RPMI7951 (cell line): ENCODE measurements around the gene AHDC1. TPM values are rescaled to one million over a fixed set of nuclear protein-coding genes. Genes with fewer than 3 reads are reported as not detected.
"Not testable (repeated sequence)": the region's sequence is repeated elsewhere in the genome, so short reads cannot be mapped to it uniquely, and the experiment has no call there.

Experiments
- DNase-seq: peaks from one replicate; pipeline ENCODE4 v3.0.0-alpha.2; 2012; ENCODE audit warnings: low read depth
- total RNA-seq: library from RNA; depleted of rRNA; stranded (reverse); fragments of >200 nt; shearing (Covaris generic); gene quantifications from 2 replicates; pipeline ENCODE4 v1.2.3, GENCODE V29; 2014

AHDC1 gene
- total RNA-seq, 1 experiment from 2014 or later: 7.1 TPM

DNA sequence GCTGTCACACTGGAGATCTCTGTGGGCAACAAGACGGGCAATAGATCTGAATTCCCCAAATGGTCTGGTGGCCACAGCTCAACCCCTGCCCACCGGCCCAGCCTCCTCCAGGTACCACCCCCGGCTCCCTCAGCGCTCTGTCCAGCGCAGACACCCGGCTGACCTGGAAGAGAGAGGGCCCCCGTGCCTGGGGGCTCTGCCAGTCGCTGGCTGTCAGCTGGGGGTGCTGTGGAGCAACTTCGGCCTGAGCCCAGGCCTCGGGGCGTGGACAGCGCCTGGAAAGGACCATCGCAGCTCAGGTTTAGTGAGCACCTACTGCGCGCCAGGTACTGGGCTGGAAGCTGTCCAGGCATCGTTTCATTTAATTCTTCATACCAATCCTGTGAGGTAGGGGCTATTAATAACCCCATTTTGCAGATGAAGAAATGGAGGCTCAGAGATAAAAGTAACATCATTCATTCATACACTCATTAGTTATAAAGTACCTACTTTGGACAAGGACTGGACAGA lies 51.0 kb downstream of the AHDC1 start:
- DNase-seq: no peak

DNA sequence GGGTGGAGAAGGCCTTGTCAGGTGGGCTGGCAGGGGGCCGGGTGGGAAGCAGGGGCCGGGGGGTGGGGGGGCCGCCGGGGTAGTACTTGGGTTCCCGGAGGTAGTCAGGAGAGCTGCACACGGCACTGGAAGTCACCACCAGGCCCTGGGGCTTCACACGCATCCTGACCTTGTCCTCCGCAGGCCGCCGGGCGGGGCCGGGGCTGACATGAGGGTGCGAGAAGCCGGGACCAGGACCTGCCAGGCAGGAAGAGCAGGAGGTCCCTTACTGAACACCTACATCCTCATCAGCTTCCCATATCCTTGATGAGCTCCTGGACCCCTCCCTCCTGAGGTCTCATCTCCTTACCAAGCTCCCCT lies 52.0 kb downstream of the AHDC1 start:
- DNase-seq: no peak

DNA sequence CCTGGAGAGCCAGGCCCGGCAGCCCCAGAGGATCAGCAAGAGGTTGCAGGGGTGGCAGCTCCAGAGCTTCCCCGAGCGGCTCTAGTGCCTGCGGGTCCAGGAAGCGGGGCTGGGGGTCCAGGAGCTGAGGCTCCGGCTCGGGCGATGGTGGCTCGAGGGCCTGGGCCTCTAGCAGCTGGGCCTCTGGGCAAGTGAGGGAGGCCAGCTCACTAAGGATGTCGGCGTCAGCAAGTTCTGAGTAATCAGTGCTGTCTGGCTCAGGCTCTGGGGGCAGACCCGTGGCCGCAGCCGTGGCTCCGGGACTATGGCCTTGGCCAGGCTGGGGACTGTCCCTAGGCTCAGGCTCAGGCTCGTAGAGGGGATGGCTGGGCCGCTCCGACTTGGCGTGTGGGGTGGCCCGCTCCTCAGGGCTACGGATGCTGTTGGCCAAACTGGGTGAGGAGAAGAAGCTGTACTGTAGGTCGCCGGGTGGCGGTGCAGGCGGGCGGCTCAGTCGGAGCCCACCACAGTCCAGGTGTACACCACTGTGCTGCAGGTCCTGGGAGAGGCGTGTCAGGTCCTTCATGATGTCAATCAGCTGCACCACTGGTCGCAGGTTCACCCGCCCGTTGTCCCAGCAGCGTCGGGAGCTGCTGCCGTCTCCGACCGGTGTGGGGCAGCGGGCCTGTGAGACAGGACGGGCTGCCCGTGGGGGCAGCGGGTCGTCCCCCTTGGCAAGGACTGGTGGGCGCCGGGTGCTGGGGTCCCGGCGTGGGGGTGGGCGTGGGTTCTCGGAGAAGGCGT lies 52.6 kb downstream of the AHDC1 start:
- DNase-seq: no peak

DNA sequence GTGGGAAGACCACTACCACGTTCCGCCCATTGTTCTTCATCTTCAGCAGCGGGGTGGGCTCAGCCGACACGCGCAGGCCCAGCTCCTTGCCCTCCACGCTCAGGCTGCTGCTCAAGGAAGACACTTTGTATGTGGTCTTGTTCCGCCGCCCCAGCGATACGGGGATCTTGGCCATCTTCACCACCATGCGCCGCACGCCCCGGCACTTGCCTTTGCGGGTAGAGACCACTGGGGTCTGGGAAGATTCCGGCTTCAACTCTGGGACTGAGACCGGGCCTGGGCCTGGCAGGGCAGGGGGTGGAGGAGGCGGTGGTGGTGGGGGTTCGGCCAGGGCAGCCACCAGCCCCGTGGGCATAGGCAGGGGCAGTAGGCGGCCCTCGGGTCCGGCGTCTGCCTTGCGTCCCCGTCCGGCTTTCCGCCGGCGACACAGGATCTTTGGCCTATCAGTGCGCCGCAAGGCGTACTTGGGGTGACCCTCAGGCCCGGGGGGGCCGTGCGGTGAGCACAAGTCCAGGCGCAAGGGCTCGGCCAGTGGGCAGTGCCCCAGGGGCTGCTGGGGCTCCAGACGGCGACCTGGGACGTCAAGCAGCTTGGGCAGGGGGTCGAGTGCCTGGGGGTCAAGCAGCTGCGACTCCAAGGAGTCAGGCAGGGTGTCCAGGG lies 53.3 kb downstream of the AHDC1 start:
- no peak for DNase-seq

DNA sequence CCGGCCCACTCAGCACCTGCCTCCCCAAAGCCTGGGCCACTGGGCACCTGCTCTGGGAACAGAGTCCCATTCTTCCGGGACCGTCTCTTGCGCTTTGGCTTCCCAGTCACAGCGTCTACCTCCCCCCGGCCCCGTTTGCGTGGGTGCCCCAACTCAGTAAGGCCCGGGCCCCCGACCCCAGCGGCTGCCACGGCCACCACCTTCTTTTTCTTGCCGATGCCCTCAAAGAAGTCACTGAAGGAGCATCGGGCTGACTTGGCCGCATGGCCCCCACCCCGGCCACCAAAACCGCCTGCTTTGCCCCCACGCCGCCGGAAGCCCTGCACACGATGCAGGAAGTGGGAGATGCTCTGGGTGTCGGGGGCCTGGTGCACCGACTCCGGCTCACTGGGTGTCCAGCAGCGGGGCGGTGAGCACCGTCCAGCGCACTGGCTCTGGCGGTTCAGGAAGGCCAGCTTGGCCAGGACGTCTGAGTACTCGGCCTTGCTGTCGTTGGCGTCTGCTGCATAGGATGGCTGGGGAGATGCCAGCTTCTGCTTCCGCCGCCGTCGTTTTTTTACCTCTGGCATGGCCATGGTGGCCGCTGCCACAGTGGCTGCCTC lies 54.0 kb downstream of the AHDC1 start:
- DNase-seq: no peak

DNA sequence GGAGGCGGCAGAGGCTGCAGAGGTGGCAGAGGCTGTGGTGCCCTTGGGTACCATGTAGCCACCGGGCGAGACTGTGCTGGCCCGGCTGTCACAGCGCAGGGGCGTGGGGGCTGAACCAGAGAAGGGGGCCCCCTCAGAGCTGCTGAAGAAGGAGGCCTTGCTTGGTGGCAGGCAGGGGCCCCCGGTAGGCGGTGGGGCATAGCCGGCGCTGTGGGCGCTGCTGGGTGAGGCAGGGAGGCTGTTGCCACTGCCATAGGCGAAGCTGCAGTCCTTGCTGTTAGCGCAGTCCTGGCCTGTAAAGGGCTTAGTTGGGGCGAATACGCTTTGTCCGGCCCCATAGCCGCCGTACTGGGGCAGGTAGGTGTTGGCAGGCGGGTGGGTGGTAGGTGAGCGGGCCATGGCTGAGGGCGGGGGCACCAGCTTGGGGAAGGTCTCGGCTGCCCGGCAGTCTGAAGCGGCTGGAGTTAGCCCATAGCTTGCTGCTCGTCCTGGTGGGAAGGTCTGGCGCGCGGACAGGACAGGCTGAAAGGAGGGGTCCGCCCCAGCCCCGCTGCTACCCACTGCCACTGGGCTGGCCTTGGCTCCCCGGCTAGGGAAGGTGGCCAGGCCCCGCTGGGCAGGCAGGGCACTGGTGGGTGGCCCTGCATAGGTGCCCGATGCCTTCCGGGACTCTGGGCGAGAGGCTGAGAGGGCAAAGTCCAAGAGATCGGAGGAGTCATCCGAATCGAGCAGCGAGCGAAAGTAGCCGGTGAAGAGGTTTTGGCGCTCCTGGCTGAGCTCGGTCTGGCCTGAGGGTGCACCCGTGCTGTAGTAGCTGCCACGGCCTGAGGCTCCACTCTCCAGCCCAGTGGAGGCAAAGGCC lies 54.9 kb downstream of the AHDC1 start:
- DNase-seq: no peak

DNA sequence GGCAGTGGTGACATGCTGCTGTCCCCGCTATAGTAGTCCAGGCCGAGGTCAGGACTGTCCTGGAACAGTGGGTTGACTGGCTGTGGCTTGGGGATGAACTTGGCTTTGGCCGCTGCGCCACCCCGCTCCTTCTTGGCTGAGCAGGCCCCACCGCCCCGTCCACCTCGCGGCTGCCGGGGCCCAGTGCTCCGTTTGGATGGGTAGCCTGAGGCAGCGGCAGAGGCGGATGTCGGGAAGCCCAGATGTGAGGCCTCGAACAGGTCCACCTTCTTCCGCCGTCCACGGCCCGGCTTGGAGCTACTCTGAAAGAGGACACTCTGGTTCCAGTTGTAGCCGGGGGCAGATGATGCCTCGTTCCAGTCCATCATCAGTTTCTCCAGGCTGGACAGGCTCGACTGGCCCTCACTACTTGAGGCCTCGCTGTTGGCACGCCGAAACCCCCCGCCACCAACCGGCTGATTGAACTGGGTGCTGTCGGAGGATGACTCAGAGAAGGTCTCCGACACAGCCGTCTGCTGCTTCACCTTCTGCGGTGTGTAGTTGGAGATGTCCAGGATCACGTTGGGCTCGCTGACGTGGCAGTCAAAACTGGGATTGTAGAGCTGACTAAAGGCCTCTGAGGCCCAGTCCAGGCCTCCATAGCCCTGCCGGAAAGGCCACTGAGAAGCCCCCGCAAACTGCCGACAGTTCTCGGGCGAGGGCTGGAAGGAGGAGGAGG lies 55.6 kb downstream of the AHDC1 start:
- DNase-seq: no peak

DNA sequence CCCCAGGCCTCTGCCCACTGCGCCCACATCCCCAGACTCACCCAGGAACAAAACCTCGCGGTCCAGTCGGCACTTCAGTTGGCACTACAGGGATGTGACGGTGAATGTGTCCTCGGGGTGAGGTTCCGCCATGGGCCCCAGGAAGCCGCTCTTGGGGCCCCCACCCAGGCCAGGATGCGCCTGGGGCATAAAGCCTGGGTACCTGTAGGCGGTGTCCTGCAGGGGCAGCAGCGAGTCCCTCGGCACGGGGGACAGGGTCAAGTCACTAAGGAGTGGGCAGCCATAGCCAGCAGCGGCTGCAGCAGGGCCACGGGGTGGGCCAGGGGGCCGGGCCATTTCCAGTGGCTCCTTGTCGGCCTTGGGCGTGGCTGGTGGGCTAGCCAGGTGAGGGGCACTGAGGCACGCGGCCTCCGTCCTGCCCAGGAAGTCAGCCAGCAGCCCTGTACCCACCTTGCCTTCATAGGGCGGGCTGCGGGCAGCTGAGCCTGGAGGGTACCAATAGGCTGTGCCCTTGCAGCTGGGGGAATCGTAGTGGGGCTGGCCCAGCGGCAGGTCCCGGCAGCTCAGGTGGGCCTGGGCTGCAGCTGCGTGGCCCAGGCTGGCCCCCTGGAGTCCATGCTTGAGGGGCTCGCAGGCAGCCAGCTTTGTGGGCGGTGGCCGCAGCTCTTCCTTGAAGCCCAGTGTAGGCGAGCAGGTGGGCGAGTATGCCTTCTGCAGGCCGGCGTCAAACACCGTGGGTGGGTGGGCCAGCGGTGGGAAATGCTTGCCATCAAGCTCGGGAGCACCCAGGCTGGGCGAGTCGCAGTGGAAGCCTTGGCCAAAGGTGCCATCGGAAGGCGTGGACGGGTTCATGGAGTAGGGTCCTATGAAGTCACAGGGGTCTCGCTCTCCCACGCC lies 56.5 kb downstream of the AHDC1 start:
- no peak for DNase-seq

DNA sequence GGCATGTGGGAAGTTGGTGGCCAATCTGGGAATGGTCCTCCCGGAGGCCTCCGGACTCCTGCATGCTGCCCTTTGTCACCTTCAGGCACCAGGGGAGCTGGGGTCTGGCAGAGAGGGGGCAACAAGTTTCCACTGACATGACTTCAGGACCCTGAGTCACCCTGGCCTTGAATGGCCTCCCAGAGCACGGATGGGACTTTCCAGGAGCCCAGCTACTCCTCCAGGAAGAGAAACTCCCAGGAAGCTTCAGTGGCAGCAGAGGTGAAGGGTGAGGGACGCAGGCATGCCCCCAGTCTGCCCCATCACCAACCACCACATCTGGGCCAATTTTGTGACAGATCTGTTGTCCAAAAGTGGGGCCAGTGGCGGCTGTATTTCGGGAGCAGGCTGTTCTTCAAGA lies 58.1 kb downstream of the AHDC1 start:
- peak; percentile 71 for DNase-seq

DNA sequence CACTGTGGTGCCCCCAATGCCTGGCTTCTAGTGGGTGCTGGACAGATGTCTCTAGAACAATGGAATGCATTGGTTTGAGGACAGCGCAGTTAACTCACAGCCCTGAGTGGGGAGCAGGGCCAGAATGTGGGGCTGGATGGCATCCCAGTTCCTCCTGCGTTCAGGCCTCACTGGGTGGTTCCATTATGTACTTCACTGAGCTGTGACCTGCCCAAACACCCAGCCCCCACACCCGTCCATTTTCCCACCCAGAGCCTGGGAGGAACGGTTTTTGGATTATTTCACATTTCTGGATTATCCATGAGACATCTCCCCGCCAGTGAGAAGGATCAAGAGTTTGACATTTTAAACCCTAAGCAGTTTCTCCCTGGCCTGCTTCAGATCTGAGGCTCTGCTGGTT lies 58.7 kb downstream of the AHDC1 start:
- peak; percentile 69 for DNase-seq

DNA sequence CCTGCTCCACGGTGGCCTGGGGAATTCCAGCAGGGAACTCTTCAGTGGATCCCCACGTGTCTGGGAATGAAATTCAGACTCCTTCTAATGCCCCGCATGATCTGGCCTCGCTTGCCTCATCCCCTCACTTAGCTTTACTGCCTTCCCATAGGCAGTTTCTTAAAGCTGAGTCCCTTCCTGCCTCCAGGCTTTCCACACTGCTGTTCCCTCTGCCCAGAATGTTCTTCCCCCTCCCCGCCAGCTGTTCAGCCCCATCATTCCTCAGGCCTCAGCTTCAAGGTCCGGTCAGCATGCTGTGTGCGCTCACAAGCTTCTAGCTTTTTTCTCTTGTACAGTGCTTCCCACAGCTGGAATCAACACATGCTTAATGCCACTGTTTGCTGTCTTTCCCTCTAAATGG lies 59.1 kb downstream of the AHDC1 start:
- DNase-seq: peak; percentile 41

DNA sequence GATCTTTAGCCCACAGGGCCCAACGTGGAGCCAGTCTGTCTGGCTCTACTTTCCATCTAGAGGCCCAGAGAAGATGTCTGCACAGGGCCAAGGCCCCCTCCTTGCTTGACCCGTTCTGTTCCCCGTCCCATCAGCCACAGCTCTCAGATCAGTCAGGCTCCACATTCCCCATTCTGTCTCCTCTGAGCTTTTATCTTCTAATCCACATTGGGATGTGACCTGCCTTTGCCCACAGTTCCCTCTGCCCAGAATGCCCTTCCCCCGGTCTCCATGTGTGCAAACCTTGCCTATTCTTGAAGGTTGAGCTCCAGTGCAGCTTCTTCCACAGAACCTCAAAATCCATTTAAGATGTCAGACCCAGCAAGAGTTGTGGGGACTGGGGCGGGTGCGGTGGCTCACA lies 60.7 kb downstream of the AHDC1 start:
- no peak for DNase-seq

DNA sequence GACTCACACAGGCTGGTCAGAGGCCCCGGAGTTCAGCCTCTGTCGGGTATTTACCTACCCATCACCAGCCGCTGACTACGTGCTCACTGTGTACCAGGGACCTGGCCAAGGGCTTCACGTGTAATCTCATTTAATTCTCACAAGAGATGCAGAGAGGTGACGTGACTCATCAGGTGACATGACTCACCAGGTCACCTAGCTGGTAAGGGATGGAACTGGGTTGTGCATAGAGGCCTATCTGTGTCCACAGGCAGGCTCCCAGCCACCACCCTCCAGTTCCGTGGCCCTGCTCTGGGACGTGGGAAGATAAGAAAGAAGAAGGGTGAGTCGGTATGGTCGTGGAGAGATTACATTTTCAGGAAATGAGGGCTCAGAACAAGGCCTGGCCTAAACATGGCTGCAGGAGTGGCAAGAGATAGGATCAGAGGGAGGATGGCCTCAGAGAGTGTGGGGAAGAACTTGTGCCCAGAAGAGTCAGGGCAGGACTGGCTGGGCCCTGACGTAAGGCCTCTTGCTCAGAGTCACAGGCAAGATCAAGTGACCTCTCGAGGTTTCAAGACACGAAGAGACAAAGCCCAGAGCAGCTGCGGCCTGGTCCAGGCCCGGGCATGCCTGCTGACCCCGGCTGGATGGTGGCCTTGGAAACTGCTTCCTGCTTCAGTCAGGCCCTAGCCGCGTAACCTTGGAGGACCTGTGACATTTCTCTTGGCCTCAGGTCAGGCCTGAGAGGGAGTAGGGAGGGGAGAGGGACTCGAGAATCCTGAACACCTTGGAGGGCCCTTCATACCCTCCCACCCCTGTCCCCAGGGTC lies 61.3 kb downstream of the AHDC1 start:
- peak; percentile 73 for DNase-seq

DNA sequence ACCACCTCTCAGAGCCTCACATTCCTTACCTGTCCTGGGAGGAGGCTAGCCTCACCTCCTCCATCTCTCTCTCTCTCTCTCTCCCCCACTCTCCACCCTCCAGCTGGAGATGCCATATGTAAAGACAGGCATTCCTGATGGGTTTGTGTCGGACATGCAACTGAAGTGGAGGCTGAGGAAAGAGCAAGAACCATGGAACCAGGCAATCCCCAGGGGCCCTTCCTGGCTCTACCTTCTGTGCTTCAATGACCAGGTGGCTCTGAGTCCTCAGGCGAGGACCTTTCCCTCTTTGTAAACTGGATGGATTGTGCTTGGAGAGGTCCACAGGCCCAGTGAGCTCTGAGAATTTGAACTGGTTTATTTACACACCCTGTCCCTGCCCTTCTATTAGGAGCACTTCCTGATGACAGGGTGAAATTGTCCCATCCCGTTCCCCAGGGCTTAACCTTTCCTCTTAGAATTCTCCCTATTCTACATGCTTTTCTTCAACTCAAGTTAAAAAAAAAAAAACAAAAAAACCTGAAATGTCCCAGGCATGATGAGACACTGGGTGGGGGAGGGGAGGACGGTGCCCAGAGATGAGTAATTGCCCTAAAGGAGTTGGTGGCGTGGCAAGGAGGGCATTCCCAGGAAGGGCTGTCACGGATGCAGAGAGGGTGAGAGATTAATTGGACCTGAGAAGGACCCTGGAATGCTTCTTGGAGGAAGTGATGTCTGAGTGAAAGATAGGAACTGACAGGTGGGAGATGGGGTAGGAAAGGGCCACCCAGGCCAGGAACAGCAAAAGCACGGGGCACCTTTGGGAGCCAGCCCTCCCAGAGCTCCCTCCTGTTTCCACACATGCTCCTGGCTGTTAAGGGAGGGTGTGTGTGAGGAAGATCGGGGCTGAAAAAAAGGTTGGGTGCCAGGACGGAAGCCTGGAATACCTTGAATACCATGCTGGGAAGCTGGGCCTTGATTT lies 63.8 kb downstream of the AHDC1 start:
- DNase-seq: peak; percentile 97

DNA sequence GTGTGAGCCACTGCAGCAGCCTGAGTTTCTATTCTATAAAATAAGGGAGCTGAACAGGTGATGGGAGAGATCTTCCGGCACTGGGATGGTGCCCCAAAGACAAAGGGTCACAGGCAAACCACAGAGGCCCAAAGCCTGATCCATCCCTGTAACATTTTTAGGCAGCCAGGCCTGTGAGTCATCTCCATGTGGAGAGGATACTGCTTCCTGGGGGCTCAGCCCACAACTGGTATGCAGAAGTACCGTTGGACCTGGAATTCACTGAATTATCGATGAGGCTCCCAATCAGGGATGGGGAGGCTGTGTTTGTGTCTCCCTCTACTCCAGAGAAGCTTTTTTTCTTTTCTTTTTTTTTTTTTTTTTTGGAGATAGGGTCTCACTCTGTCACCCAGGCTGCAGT lies 65.2 kb downstream of the AHDC1 start:
- peak; percentile 91 for DNase-seq

DNA sequence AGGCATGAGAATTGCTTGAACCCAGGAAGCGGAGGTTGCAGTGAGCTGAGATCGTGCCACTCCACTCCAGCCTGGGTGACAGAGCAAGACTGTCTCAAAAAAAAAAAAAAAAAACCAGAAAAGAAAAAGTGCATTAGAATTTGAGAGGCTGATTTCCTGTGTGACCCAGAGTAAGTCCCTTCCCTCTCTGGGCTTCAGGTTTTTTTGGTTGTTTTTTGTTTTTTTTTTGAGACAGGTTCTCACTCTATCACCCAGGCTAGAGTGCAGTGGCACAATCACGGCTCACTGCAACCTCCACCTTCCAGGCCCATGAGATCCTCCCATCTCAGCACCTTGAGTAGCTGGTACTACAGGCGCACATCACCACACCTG lies 65.7 kb downstream of the AHDC1 start:
- not testable (repeated sequence) for DNase-seq

DNA sequence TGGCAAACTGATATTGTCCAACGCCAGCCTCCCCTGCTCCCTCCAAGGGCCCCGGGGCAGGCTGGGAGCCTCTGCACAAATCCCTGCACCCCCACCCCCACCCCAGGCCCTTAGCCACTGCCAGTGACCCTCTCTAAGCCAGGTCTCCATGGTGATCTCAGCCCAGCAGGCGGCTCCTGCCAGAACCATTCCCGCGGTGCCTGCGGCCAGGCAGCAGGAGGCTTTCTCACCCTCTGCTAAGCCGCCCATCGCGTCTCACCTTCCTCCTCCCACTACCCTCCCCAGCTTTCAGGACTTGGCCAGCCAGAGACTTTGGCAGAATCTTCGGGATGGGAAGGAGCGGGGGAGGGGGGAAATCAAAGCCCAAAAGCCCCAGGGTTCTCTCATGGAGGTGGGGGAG lies 67.2 kb downstream of the AHDC1 start:
- peak; percentile 90 for DNase-seq

DNA sequence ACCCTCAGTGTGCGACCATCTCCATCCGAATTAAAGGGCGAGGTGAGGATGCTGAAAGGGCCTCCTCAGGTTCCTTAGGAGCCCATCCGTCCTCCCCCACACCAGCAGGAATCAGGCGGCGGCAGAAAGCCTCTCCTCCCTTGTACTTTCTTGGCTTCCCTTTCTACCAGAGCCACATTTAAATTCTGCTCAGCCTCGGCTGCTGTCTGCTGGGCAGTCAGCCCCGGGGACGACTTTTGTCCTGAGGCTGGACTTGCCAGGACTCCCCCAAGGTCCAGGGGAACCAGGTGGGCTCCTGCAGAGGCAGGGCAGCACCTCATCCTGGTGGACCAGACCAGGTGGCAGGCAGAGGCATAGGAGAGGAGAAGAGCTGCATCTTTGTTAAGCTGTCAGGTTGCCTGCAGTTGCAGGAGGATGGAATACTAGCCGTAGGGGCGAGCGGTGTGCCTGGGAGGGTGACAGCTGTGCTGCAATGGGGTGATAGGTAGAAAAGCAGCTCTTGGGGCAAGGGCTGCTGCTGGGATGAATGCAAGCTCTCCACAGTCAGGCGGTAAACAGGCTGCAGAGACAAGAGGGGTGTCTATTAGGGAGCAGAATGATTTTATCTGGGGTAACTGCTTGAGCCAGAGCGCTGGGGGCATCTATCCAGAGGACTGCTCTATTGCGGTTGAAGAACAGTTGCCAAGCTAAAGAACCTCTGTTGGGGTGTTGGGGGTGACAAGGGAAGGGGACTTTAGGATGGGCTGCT lies 67.8 kb downstream of the AHDC1 start:
- DNase-seq: no peak
